ENCODE data around the gene AHI1. TPM values are rescaled to one million over a fixed set of nuclear protein-coding genes. Genes with fewer than 3 reads are reported as not detected.
A peak's percentile ranks its signal among the peaks of the same experiment; 100 is the strongest.

The AHI1 gene
- total and polyA plus RNA-seq, 8 donors = 3.7 to 89.9 (median 49.5) TPM

- no peaks in the 10 kb centered on the region for H3K9me3 ChIP-seq
- no peak for TF ChIP-seq POLR2AphosphoS5 (IDR thresholded peaks at IDR 0.05)
- TF ChIP-seq CTCF (IDR thresholded peaks at IDR 0.05) = no peak
- TF ChIP-seq POLR2A (IDR thresholded peaks at IDR 0.05) = no peak
- no peak for TF ChIP-seq EP300 (IDR thresholded peaks at IDR 0.05)
- intact Hi-C loops (cut with DNase I; ENCODE audit: low total_unique reads) = no loop called here
- peaks cover 0 to 25% (median 10%) of the 10 kb centered on the region in 4 donors for H3K36me3 ChIP-seq
- no peak for DNase-seq
- no peak overlapping the region for H3K4me3 ChIP-seq
- H3K4me1 ChIP-seq = peaks cover 0 to 4% (median 0%) of the 10 kb centered on the region in 4 donors
- H3K27me3 ChIP-seq = no peaks in the 10 kb centered on the region
- no peak overlapping the region for H3K27ac ChIP-seq
- WGBS, 5 donors = 32 to 67% (median 40%) methylated on average over 1 of the region's 1 CpG
Measured at GRCh38 chr6:135426833-135427232, 70.7 kb downstream of the AHI1 start.

GRCh38 chr6:135424385-135424784, 73.2 kb downstream of the AHI1 start:
- 79 to 96% (median 85%) methylated on average over 1 of the region's 1 CpG for WGBS, 5 donors
- peaks cover 0 to 35% (median 19%) of the 10 kb centered on the region in 4 donors for H3K36me3 ChIP-seq
- no peak overlapping the region for H3K4me3 ChIP-seq
- no peak overlapping the region for H3K27ac ChIP-seq
- TF ChIP-seq POLR2AphosphoS5 (IDR thresholded peaks at IDR 0.05) = no peak
- no peak for TF ChIP-seq CTCF (IDR thresholded peaks at IDR 0.05)
- TF ChIP-seq EP300 (IDR thresholded peaks at IDR 0.05) = no peak
- intact Hi-C loops (cut with DNase I; ENCODE audit: low total_unique reads) = loop anchor here (5.0 kb wide), 1 partner anchor 282 kb away; no protein-coding TSS in a partner anchor
- no peaks in the 10 kb centered on the region for H3K27me3 ChIP-seq
- no peaks in the 10 kb centered on the region for H3K9me3 ChIP-seq
- H3K4me1 ChIP-seq = peaks cover 0 to 4% (median 0%) of the 10 kb centered on the region in 4 donors
- no peak for DNase-seq

- Histone ChIP-seq H3K4me3 (no peak overlapping the region), H3K4me1 (peaks cover 0 to 4% (median 0%) of the 10 kb centered on the region in 4 donors), H3K27ac (no peak overlapping the region), H3K9me3 (no peaks in the 10 kb centered on the region), H3K27me3 (no peaks in the 10 kb centered on the region), H3K36me3 (peaks cover 0 to 35% (median 19%) of the 10 kb centered on the region in 4 donors)
- WGBS, 5 donors = 10 to 24% (median 13%) methylated on average over 2 of the region's 2 CpGs
- intact Hi-C loops (cut with DNase I; ENCODE audit: low total_unique reads) = loop anchor here (5.0 kb wide), 1 partner anchor 281 kb away; no protein-coding TSS in a partner anchor
- DNase-seq = peak in 1 of 2 donors; percentile 66
- TF ChIP-seq CTCF (IDR thresholded peaks at IDR 0.05) = peak in 5 of 7 experiments; percentile 25 to 62 (median 51)
- TF ChIP-seq EP300 (IDR thresholded peaks at IDR 0.05) = no peak
Measured at GRCh38 chr6:135423649-135424128, 73.9 kb downstream of the AHI1 start.

- Histone ChIP-seq H3K4me1 (no peaks in the 10 kb centered on the region), H3K4me3 (no peak overlapping the region), H3K36me3 (peaks cover 0 to 25% (median 13%) of the 10 kb centered on the region in 4 donors), H3K9me3 (no peaks in the 10 kb centered on the region), H3K27me3 (no peaks in the 10 kb centered on the region), H3K27ac (no peak overlapping the region)
- 74 to 88% (median 77%) methylated on average over 2 of the region's 2 CpGs for WGBS, 5 donors
- no peak for TF ChIP-seq CTCF (IDR thresholded peaks at IDR 0.05)
- TF ChIP-seq POLR2A (IDR thresholded peaks at IDR 0.05) = no peak
- no peak for TF ChIP-seq EP300 (IDR thresholded peaks at IDR 0.05)
- TF ChIP-seq POLR2AphosphoS5 (IDR thresholded peaks at IDR 0.05) = no peak
- intact Hi-C loops (cut with DNase I; ENCODE audit: low total_unique reads) = no loop called here
- no peak for DNase-seq
Measured at GRCh38 chr6:135419162-135419561, 78.4 kb downstream of the AHI1 start.

Measured in stomach (tissue), 9 donors.